Measurements from ENCODE around the gene FBXL3. TPM values are rescaled to one million over a fixed set of nuclear protein-coding genes. Genes with fewer than 3 reads are reported as not detected.
A peak's percentile ranks its signal among the peaks of the same experiment; 100 is the strongest.

FBXL3 gene
- total RNA-seq, 6 experiments from 2014 or later, result 31.6 to 36.5 (median 34.8) TPM

GRCh38 chr13:77047649-77048343, 20.8 kb upstream of the FBXL3 start:
- DNase-seq, result no peak
- Mint-ChIP-seq H3K27ac (no peak overlapping the region), H3K36me3 (ENCODE audit: low read depth) (peaks cover 41% of the 10 kb centered on the region), H3K27me3 (ENCODE audit: insufficient read depth) (no peaks in the 10 kb centered on the region; the same call in 1 of the 2 replicates), H3K4me3 (no peak overlapping the region), H3K9me3 (no peaks in the 10 kb centered on the region), H3K4me1 (ENCODE audit: low read depth) (peaks cover 16% of the 10 kb centered on the region)
- no peak for TF ChIP-seq CTCF (IDR thresholded peaks at IDR 0.05)

GRCh38 chr13:77042566-77043177, 15.7 kb upstream of the FBXL3 start:
- TF ChIP-seq CTCF (IDR thresholded peaks at IDR 0.05), result no peak
- Mint-ChIP-seq H3K4me3 (no peak overlapping the region), H3K27me3 (ENCODE audit: insufficient read depth) (no peaks in the 10 kb centered on the region), H3K27ac (0 out of 2 replicates have a peak overlapping the region, but pooled peaks have one; percentile 3), H3K36me3 (ENCODE audit: low read depth) (peaks cover 10% of the 10 kb centered on the region), H3K9me3 (no peaks in the 10 kb centered on the region), H3K4me1 (ENCODE audit: low read depth) (peaks cover 9% of the 10 kb centered on the region)
- no peak for DNase-seq

- H3K27ac Mint-ChIP-seq, result no peak overlapping the region
- peaks cover 4% of the 10 kb centered on the region; the same call in 1 of the 2 replicates for H3K36me3 Mint-ChIP-seq (ENCODE audit: low read depth)
- no peak overlapping the region for H3K4me3 Mint-ChIP-seq
- H3K4me1 Mint-ChIP-seq (ENCODE audit: low read depth), result peaks cover 9% of the 10 kb centered on the region
- no peak for TF ChIP-seq CTCF (IDR thresholded peaks at IDR 0.05)
- H3K9me3 Mint-ChIP-seq, result no peaks in the 10 kb centered on the region
- H3K27me3 Mint-ChIP-seq (ENCODE audit: insufficient read depth), result no peaks in the 10 kb centered on the region
- DNase-seq, result no peak
Observed at GRCh38 chr13:77040835-77041234, 13.9 kb upstream of the FBXL3 start.

GRCh38 chr13:77040076-77040475, 13.1 kb upstream of the FBXL3 start:
- Mint-ChIP-seq H3K4me3 (no peak overlapping the region), H3K9me3 (no peaks in the 10 kb centered on the region), H3K27ac (no peak overlapping the region), H3K27me3 (ENCODE audit: insufficient read depth) (no peaks in the 10 kb centered on the region), H3K36me3 (ENCODE audit: low read depth) (peaks cover 4% of the 10 kb centered on the region; the same call in 1 of the 2 replicates), H3K4me1 (ENCODE audit: low read depth) (peaks cover 12% of the 10 kb centered on the region)
- no peak for DNase-seq
- no peak for TF ChIP-seq CTCF (IDR thresholded peaks at IDR 0.05)

GRCh38 chr13:77038907-77039480, 12.0 kb upstream of the FBXL3 start:
- TF ChIP-seq CTCF (IDR thresholded peaks at IDR 0.05), result no peak
- Mint-ChIP-seq H3K9me3 (no peaks in the 10 kb centered on the region), H3K36me3 (ENCODE audit: low read depth) (peaks cover 4% of the 10 kb centered on the region; the same call in 1 of the 2 replicates), H3K4me1 (ENCODE audit: low read depth) (peaks cover 22% of the 10 kb centered on the region), H3K4me3 (no peak overlapping the region), H3K27me3 (ENCODE audit: insufficient read depth) (no peaks in the 10 kb centered on the region), H3K27ac (no peak overlapping the region)
- DNase-seq, result no peak
